Gastroesophageal sphincter (tissue), 4 donors: ENCODE results near the gene TM4SF1. TPM values are rescaled to one million over a fixed set of nuclear protein-coding genes. Genes with fewer than 3 reads are reported as not detected.

ENCODE experiments used
- ATAC-seq: fragments of 150-250 bp; one replicate; pipeline ENCODE4 v1.9.1; 2016; ENCODE audit warnings: mild to moderate bottlenecking, moderate library complexity
- H3K27ac ChIP-seq, 4 donors: fragments of 200-600 bp; sonication (generic) in 3 of 4; 1 replicate in 3 of 4; 2 replicates in 1 of 4; pipeline ENCODE4 v1.5.1; 2016 to 2019
- H3K27me3 ChIP-seq: fragments of 200-600 bp; sonication (generic); one replicate; pipeline ENCODE4 v1.5.1; 2019
- H3K36me3 ChIP-seq, 2 donors: fragments of 200-600 bp; sonication (generic); one replicate each; pipeline ENCODE4 v1.5.1; 2019; ENCODE audit warnings: control low read depth in 1 of 2
- H3K4me1 ChIP-seq, 3 donors: fragments of 200-600 bp; sonication (generic); 1 replicate in 2 of 3; 2 replicates in 1 of 3; pipeline ENCODE4 v1.5.1; 2016 to 2019; ENCODE audit warnings: control low read depth in 2 of 3
- H3K4me3 ChIP-seq, 2 donors: fragments of 200-600 bp; sonication (generic); one replicate each; pipeline ENCODE4 v1.5.1; 2019; ENCODE audit warnings: mild to moderate bottlenecking in 1 of 2, moderate library complexity in 1 of 2
- H3K9me3 ChIP-seq, 3 donors: fragments of 200-600 bp; sonication (generic); one replicate each; pipeline ENCODE4 v1.5.1; 2017 to 2019; ENCODE audit warnings: control low read depth in 2 of 3
- EP300 ChIP-seq: sonication (generic); formaldehyde crosslinking; IDR thresholded peaks from one replicate; pipeline ENCODE4 v1.6.1; 2017; ENCODE audit warnings: antibody characterized with exemption, mild to moderate bottlenecking
- POLR2A ChIP-seq, 2 donors: fragments of 450-650 bp; IDR thresholded peaks; one replicate each; pipeline ENCODE4 v1.6.1; 2017; ENCODE audit warnings: antibody characterized with exemption in 2 of 2, mild to moderate bottlenecking in 2 of 2, moderate library complexity in 1 of 2
- POLR2AphosphoS5 ChIP-seq: sonication (generic); formaldehyde crosslinking; IDR thresholded peaks from one replicate; pipeline ENCODE4 v1.6.1; 2017; ENCODE audit warnings: antibody characterized with exemption
- WGBS, 2 donors: methylation state at CpG; one replicate each; pipeline ENCODE4 v1.1.5; 2018; ENCODE audit warnings: low coverage in 1 of 2; 5-methylcytosine and 5-hydroxymethylcytosine counted together
- total RNA-seq, 4 donors: library from RNA; depleted of rRNA; stranded (reverse); fragments of >200 nt; gene quantifications; one replicate each; pipeline ENCODE4 v1.1.0, GENCODE V29; 2016
- TF ChIP-seq, protein P1 (sequence below), 4 experiments: fragments of 200-600 bp in 2 of 4; fragments of 450-650 bp in 2 of 4; sonication (generic) in 1 of 4; IDR thresholded peaks; one replicate each; pipeline ENCODE4 v1.5.1; 2017 to 2019; ENCODE audit warnings: antibody characterized with exemption in 4 of 4, mild to moderate bottlenecking in 2 of 4, moderate library complexity in 2 of 4

The TM4SF1 gene
- total RNA-seq, 4 donors from 2014 or later: 20.9 to 128 (median 71.9) TPM

DNA sequence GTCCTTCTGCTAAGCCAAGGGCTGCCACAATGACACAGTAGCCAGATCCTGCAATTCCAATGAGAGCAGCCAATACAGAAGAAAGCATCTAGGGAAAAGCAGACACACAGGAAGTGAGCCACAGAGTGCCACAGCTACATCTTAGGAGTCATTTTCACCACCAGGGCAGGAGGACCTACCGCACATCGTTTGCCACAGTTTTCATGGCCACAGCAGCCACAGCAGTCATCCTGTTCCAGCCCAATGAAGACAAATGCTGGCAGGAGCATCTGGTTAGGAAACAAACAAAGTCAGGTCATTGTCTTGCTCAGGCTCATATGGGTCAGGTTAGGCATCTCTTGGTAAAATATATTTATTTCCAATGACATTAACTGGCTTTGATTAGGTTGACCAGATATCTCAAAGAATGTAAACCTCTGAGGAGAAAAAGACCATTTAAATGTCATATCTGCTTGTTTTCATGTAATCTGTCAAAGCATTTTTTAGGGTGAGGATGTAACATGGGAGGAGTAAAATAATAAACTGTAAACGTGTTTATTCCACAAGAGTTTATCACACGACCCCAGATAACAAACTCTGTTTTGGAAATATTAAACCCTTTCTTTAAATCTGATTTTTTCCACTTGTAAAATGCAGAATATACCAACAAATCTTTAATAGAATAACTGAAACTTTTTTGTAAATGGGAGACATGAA is 1.8 kb downstream of the TM4SF1 start:
- Histone ChIP-seq H3K4me1 (peaks cover 0 to 39% (median 5%) of the 10 kb centered on the region in 3 donors), H3K36me3 (no peaks in the 10 kb centered on the region), H3K27ac (peak overlapping the region in 3 of 4 donors; percentile 24 to 70 (median 61)), H3K4me3 (peak overlapping the region in 1 of 2 donors; percentile 43), H3K9me3 (no peaks in the 10 kb centered on the region), H3K27me3 (no peaks in the 10 kb centered on the region)
- no peak for ATAC-seq
- no peak for TF ChIP-seq POLR2A (IDR thresholded peaks at IDR 0.05)
- TF ChIP-seq EP300: no peak
- TF ChIP-seq POLR2AphosphoS5: no peak
- TF ChIP-seq, protein P1, sequence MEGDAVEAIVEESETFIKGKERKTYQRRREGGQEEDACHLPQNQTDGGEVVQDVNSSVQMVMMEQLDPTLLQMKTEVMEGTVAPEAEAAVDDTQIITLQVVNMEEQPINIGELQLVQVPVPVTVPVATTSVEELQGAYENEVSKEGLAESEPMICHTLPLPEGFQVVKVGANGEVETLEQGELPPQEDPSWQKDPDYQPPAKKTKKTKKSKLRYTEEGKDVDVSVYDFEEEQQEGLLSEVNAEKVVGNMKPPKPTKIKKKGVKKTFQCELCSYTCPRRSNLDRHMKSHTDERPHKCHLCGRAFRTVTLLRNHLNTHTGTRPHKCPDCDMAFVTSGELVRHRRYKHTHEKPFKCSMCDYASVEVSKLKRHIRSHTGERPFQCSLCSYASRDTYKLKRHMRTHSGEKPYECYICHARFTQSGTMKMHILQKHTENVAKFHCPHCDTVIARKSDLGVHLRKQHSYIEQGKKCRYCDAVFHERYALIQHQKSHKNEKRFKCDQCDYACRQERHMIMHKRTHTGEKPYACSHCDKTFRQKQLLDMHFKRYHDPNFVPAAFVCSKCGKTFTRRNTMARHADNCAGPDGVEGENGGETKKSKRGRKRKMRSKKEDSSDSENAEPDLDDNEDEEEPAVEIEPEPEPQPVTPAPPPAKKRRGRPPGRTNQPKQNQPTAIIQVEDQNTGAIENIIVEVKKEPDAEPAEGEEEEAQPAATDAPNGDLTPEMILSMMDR (IDR thresholded peaks at IDR 0.05): no peak
- 57 to 66% methylated on average over 2 to 4 of the region's 4 CpGs for WGBS, 2 donors

DNA sequence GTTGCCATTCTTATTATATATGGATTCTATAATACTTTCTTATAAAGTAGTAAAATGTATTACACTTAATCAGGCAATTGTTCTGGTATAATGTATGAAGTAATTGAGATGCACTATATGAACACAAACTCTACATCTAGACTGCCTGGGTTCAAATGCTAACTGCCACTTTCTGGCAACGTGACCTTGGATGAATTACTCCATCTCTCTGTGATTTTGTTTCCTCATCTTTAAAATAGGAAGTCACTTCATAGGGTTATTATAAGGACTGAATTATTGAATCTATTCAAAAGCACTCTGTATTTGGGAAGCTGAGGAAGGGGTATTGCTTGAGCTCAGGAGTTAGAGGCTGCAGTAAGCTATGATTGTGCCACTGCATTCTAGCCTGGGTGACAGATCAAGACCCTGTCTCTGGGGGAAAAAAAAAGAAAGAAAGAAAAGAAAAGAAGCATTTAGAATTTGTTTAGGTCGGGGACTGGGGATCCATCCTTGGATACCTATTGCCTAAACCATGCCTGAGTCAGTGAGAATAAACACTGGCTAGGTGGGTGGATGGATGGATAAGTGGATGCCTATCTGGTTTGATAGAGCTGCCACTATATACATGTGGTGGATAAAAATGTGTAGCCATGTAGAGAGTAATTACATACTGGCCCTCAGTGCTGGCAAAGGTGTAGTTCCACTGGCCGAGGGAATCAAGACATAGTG is 2.5 kb downstream of the TM4SF1 start:
- peak overlapping the region in 2 of 4 donors; percentile 24 to 61 for H3K27ac ChIP-seq
- TF ChIP-seq POLR2A (IDR thresholded peaks at IDR 0.05) (no peak), EP300 (no peak), POLR2AphosphoS5 (no peak)
- TF ChIP-seq, protein P1 (IDR thresholded peaks at IDR 0.05): no peak

DNA sequence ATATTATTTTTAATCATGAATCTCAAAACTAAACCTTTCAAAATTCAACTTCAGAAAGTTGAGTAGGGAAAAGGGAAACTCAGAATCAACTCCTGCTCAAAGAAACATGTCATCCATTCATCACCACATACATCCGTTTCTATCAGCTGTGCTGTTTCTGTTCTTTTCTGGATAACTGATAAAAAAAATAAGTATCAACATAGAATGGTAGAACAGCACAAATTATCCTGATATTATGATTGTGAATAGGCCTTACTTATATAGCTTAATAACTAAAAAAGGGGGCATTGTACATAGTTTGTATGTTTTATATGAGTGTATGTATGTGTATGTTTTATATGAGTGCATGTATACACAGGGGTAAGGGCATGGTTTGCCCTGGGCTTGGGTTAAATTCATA is 3.1 kb downstream of the TM4SF1 start:
- no peak for ATAC-seq
- 56 to 57% methylated on average over 1 of the region's 1 CpG for WGBS, 2 donors
- H3K36me3 ChIP-seq: no peaks in the 10 kb centered on the region
- peaks cover 5 to 51% (median 8%) of the 10 kb centered on the region in 3 donors for H3K4me1 ChIP-seq
- H3K27ac ChIP-seq: no peak overlapping the region
- TF ChIP-seq EP300 (no peak), POLR2A (IDR thresholded peaks at IDR 0.05) (no peak), POLR2AphosphoS5 (no peak)
- TF ChIP-seq, protein P1 (IDR thresholded peaks at IDR 0.05): no peak
- no peaks in the 10 kb centered on the region for H3K9me3 ChIP-seq
- H3K4me3 ChIP-seq: no peak overlapping the region
- no peaks in the 10 kb centered on the region for H3K27me3 ChIP-seq

More for the DNA sequence above, 2.5 kb downstream of the TM4SF1 start:
- H3K36me3 ChIP-seq: no peaks in the 10 kb centered on the region
- H3K4me1 ChIP-seq: peaks cover 4 to 46% (median 6%) of the 10 kb centered on the region in 3 donors
- no peak for ATAC-seq
- no peaks in the 10 kb centered on the region for H3K9me3 ChIP-seq
- peak overlapping the region in 1 of 2 donors; percentile 43 for H3K4me3 ChIP-seq
- no peaks in the 10 kb centered on the region for H3K27me3 ChIP-seq
- 61 to 86% methylated on average over 2 of the region's 3 CpGs for WGBS, 2 donors

DNA sequence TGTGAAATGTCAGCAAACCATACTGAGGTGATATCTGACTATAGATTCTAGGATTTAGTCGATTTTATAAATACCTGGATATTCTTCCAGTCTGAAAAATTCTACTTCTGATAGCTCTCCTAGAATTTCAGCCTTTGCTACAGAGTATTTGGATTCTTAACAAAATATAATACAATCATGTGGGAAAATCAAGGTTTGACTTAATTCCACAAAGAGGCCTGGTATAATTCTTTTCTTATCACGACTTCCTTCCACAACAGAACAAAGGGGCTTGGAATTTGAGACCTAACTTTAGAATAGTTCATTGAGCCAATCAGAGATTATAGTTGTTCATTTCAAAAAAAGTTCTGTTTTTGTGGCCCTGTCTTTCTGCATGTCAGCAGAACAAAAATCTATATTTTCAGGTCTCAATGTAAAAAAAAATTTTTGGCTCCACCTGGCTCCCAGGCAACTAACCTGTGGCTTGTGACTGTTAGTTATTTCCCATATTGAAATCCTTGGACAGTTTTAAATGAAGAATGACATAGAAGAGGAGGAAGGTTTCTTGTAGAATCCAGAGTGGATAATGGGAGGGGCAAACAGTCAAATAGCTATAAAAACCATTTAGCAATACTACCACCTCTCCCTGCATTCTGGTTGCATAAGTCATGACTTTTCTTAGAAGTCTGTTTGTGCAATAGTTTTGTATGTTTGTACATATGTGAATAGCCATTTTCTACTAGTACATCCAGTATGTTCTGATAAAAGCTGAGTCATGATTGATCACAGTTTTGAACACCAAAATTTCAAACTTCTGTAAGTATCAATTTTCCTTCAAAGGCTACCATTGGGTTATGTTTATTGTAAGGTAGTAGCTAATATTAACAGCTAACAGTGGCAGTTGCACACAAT is 4.0 kb downstream of the TM4SF1 start:
- Histone ChIP-seq H3K9me3 (no peaks in the 10 kb centered on the region), H3K27me3 (no peaks in the 10 kb centered on the region), H3K27ac (peak overlapping the region in 2 of 4 donors; percentile 32 to 44), H3K4me3 (no peak overlapping the region), H3K36me3 (no peaks in the 10 kb centered on the region), H3K4me1 (peaks cover 5 to 43% (median 6%) of the 10 kb centered on the region in 3 donors)
- no peak for ATAC-seq
- TF ChIP-seq POLR2AphosphoS5 (peak; percentile 39), POLR2A (IDR thresholded peaks at IDR 0.05) (no peak), EP300 (no peak)
- TF ChIP-seq, protein P1 (IDR thresholded peaks at IDR 0.05): no peak
- WGBS, 2 donors: 72 to 89% methylated on average over 2 of the region's 2 CpGs
